Measurements from ENCODE around the gene IL12RB1. TPM values are rescaled to one million over a fixed set of nuclear protein-coding genes. Genes with fewer than 3 reads are reported as not detected.

The IL12RB1 gene
- total and polyA plus RNA-seq, 10 donors, result 9.9 to 31.6 (median 24.2) TPM

DNA sequence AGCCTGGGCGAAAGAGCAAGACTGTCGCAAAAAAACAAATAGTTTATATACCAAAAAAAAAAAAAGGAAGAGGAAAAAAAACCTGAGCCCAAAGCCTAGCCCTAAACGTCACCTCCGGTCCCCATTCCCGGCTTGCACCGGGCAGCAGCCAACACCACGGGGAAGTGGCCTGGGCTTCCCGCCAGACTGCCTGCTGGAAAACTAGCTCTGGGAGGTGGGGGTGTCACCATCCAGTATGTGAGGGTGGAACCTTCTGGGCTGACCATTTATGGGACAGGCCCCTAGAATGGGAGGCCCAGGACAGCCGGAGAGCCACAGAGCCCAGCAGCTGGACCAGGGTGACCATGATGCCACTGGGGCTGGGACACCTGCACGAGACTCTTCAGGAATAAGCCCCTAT lies 37.3 kb downstream of the IL12RB1 start:
- 42 to 85% (median 67%) methylated on average over 9 to 10 of the region's 10 CpGs for WGBS, 5 donors
- no peaks in the 10 kb centered on the region for H3K9me3 ChIP-seq
- intact Hi-C loops (cut with DNase I; ENCODE audit: low total_unique reads), result no loop called here
- H3K27ac ChIP-seq, result peak overlapping the region; percentile 16 to 86 (median 72)
- peaks cover 0 to 8% (median 0%) of the 10 kb centered on the region in 7 donors for H3K27me3 ChIP-seq (replicated peaks in 1 of 7)
- DNase-seq, result peak; percentile 84
- no peak overlapping the region for H3K4me3 ChIP-seq
- H3K4me1 ChIP-seq, result peaks cover 12 to 61% (median 36%) of the 10 kb centered on the region in 6 donors
- no peaks in the 10 kb centered on the region for H3K36me3 ChIP-seq
- TF ChIP-seq, protein P1, sequence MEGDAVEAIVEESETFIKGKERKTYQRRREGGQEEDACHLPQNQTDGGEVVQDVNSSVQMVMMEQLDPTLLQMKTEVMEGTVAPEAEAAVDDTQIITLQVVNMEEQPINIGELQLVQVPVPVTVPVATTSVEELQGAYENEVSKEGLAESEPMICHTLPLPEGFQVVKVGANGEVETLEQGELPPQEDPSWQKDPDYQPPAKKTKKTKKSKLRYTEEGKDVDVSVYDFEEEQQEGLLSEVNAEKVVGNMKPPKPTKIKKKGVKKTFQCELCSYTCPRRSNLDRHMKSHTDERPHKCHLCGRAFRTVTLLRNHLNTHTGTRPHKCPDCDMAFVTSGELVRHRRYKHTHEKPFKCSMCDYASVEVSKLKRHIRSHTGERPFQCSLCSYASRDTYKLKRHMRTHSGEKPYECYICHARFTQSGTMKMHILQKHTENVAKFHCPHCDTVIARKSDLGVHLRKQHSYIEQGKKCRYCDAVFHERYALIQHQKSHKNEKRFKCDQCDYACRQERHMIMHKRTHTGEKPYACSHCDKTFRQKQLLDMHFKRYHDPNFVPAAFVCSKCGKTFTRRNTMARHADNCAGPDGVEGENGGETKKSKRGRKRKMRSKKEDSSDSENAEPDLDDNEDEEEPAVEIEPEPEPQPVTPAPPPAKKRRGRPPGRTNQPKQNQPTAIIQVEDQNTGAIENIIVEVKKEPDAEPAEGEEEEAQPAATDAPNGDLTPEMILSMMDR (IDR thresholded peaks at IDR 0.05 in 8 of 11, conservative IDR thresholded peaks at IDR 0.05 in 3 of 11), result no peak
- TF ChIP-seq POLR2A (IDR thresholded peaks at IDR 0.05) (no peak), POLR2AphosphoS5 (IDR thresholded peaks at IDR 0.05) (peak; percentile 48 to 79 (median 73))

DNA sequence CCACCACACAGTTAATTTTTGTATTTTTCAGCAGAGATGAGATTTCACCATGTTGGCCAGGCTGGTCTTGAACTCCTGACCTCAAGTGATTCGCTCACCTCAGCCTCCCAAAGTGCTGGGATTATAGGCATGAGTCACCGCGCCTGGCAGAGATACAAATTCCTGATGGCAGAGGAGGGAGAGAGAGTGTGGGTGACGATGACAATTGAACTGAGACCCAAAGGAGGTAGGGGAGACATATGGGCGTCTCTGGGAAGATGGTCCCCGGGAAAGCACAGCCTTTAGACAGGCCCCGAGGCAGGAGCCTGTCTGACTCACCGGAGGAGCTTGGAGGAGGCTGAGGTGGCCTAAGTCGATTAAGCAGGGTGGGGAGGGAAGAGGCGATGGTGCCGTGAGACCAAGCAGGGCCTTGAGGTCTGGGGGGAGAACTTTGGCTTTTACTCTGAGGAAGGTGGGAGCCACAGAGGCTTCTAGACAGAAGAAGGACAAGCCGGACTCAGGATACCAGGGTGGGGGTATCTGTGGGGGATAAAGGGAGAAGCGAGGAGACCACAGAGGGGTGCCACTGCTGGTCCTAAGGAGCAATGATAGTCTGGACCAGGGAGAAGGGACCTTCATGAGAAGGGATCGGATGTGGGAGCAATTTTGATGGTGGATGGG lies 40.5 kb downstream of the IL12RB1 start:
- Histone ChIP-seq H3K36me3 (no peaks in the 10 kb centered on the region), H3K9me3 (peaks cover 0 to under 1% (median 0%) of the 10 kb centered on the region in 8 donors), H3K27ac (peak overlapping the region in 7 of 8 donors; percentile 80 to 88 (median 85)), H3K4me3 (no peak overlapping the region), H3K27me3 (replicated peaks in 1 of 7) (no peaks in the 10 kb centered on the region), H3K4me1 (peaks cover 20 to 62% (median 41%) of the 10 kb centered on the region in 6 donors)
- DNase-seq, result no peak
- intact Hi-C loops (cut with DNase I; ENCODE audit: low total_unique reads), result no loop called here
- TF ChIP-seq, protein P1 (IDR thresholded peaks at IDR 0.05 in 8 of 11, conservative IDR thresholded peaks at IDR 0.05 in 3 of 11), result no peak
- TF ChIP-seq POLR2AphosphoS5 (IDR thresholded peaks at IDR 0.05) (no peak), POLR2A (IDR thresholded peaks at IDR 0.05) (no peak)
- 69 to 86% (median 82%) methylated on average over 14 of the region's 14 CpGs for WGBS, 5 donors

DNA sequence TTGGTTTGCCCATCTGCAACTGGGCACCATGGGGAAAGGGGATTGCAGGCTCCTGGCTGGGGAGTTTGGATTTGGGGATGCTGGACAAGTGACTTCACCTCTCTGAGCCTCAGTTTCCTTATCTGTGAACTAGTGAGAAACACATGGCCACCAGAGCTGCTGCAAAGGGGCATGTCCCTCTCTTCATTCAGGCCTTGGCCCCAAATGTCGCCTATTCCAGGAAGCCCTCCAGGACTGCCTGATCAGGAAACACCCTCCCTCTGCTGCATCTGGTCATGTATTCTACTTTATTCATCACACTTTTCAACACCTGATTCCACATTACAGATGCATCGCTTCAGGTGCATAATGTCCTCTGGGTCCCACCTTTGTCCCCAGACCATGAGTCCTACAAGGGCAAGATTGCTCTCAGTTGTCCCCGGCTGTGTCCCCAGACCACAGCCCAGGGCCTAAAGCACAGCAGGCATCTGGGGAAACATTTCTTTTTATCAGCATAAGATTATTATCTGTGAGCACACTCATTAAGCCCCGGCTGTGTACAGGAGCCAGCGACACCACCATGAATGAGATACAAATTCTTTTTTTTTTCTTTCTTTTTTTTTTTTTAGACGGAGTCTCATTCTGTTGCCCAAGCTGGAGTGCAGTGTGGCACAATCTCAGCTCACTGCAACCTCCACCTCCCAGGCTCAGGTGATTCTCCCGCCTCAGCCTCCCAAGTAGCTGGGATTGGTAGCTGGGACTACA lies 41.3 kb downstream of the IL12RB1 start:
- H3K9me3 ChIP-seq, result peaks cover 0 to 8% (median 0%) of the 10 kb centered on the region in 8 donors
- peak overlapping the region; percentile 68 to 88 (median 84) for H3K27ac ChIP-seq
- no peaks in the 10 kb centered on the region for H3K36me3 ChIP-seq
- peak overlapping the region in 7 of 8 donors; percentile 11 to 59 (median 23) for H3K4me3 ChIP-seq
- intact Hi-C loops (cut with DNase I; ENCODE audit: low total_unique reads), result no loop called here
- no peaks in the 10 kb centered on the region for H3K27me3 ChIP-seq (replicated peaks in 1 of 7)
- DNase-seq, result no peak
- no peak for TF ChIP-seq POLR2A (IDR thresholded peaks at IDR 0.05)
- TF ChIP-seq POLR2AphosphoS5 (IDR thresholded peaks at IDR 0.05), result no peak
- TF ChIP-seq, protein P1 (IDR thresholded peaks at IDR 0.05 in 8 of 11, conservative IDR thresholded peaks at IDR 0.05 in 3 of 11), result no peak
- H3K4me1 ChIP-seq, result peaks cover 20 to 55% (median 37%) of the 10 kb centered on the region in 6 donors
- WGBS, 5 donors, result 60 to 74% (median 69%) methylated on average over 6 to 7 of the region's 7 CpGs

DNA sequence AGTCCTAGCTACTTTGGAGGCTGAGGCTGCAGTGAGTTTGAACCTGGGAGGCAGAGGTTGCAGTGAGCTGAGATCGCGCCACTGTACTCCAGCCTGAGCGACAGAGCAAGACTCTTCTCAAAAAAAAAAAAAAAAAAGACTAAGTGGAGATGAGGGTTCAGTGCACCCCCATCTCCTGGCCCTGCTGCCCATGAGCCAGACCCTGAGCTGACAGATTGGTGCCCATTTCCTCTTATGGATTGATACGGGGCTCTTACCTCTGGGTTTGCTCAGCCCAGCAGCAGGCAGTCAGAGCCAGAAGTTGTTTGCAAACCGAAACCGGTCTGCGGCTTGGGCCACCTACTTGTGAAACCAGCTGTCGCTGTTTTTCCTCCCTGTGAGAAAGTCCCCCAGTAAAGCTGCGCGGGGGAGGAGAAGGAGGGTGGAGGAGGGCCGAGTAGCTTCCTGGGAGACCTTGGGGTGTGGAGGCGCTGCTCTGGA lies 41.9 kb downstream of the IL12RB1 start:
- WGBS, 5 donors, result 1 to 6% (median 3%) methylated on average over 10 to 12 of the region's 12 CpGs
- intact Hi-C loops (cut with DNase I; ENCODE audit: low total_unique reads), result no loop called here
- H3K27ac ChIP-seq, result peak overlapping the region; percentile 68 to 88 (median 84)
- peaks cover 20 to 49% (median 34%) of the 10 kb centered on the region in 6 donors for H3K4me1 ChIP-seq
- TF ChIP-seq, protein P1 (IDR thresholded peaks at IDR 0.05 in 8 of 11, conservative IDR thresholded peaks at IDR 0.05 in 3 of 11), result peak in 2 of 11 experiments; percentile 4 to 16
- TF ChIP-seq POLR2AphosphoS5 (IDR thresholded peaks at IDR 0.05) (peak; percentile 60 to 82 (median 80)), POLR2A (IDR thresholded peaks at IDR 0.05) (no peak)
- no peaks in the 10 kb centered on the region for H3K36me3 ChIP-seq
- peak overlapping the region in 7 of 8 donors; percentile 11 to 59 (median 23) for H3K4me3 ChIP-seq
- no peaks in the 10 kb centered on the region for H3K27me3 ChIP-seq (replicated peaks in 1 of 7)
- H3K9me3 ChIP-seq, result peaks cover 0 to 8% (median 0%) of the 10 kb centered on the region in 8 donors
- peak; percentile 96 for DNase-seq
